Endothelial cell of umbilical vein (primary cell): Measurements from ENCODE around the gene SESN3.

ENCODE experiments used
- CTCF ChIP-seq, 2 donors: IDR thresholded peaks; 1 replicate in 1 of 2; 2 replicates in 1 of 2; pipeline ENCODE4 v1.5.1; 2011; ENCODE audit warnings: low read length in 2 of 2, mild to moderate bottlenecking in 2 of 2, moderate library complexity in 2 of 2, control low read depth in 1 of 2, inconsistent platforms in 1 of 2, low read depth in 1 of 2; ENCODE audit not compliant: insufficient read depth in 1 of 2; ENCODE audit errors: extremely low read depth in 1 of 2
- EZH2 ChIP-seq: IDR thresholded peaks from 2 replicates; pipeline ENCODE4 v1.6.1; 2012; ENCODE audit warnings: borderline replicate concordance, low read depth, mild to moderate bottlenecking, moderate library complexity, low read length, inconsistent platforms; ENCODE audit not compliant: severe bottlenecking
- JUN ChIP-seq: IDR thresholded peaks from 2 replicates; pipeline ENCODE4 v1.6.1; 2011; ENCODE audit warnings: borderline replicate concordance, low read depth; ENCODE audit not compliant: insufficient read length, insufficient read depth
- MAX ChIP-seq: IDR thresholded peaks from 2 replicates; pipeline ENCODE4 v1.6.1; 2011; ENCODE audit not compliant: insufficient read depth, insufficient read length
- MYC ChIP-seq: IDR thresholded peaks from one replicate; pipeline ENCODE4 v1.6.1; 2011; ENCODE audit warnings: mild to moderate bottlenecking, low read depth, low read length
- POLR2A ChIP-seq: IDR thresholded peaks from 2 replicates; pipeline ENCODE4 v1.6.1; 2012; ENCODE audit warnings: low read depth, mild to moderate bottlenecking, control low read depth, low read length
- POLR2AphosphoS5 ChIP-seq: IDR thresholded peaks from 2 replicates; pipeline ENCODE4 v1.6.1; 2012; ENCODE audit warnings: low read depth, mild to moderate bottlenecking, control low read depth, low read length, moderate library complexity; ENCODE audit not compliant: insufficient read depth

GRCh38 chr11:95121698-95122097 lies 109.3 kb downstream of the SESN3 start:
- no peak for TF ChIP-seq CTCF (IDR thresholded peaks at IDR 0.05; ENCODE audit: extremely low read depth in 1 of 2, insufficient read depth in 1 of 2, low read depth in 1 of 2, low read length in 2 of 2)
- TF ChIP-seq MYC, result no peak
- TF ChIP-seq POLR2AphosphoS5, result no peak
- no peak for TF ChIP-seq EZH2
- no peak for TF ChIP-seq POLR2A
- no peak for TF ChIP-seq JUN
- no peak for TF ChIP-seq MAX
